H1 (cell line): ENCODE data around the gene GCSAM. TPM values are rescaled to one million over a fixed set of nuclear protein-coding genes. Genes with fewer than 3 reads are reported as not detected.

Source experiments
- CHD1 ChIP-seq: IDR thresholded peaks from 2 replicates; pipeline ENCODE4 v1.6.1; 2012; ENCODE audit warnings: low read depth, low read length, improper control_type of control experiment
- CHD7 ChIP-seq: fragments of 300-600 bp; sonication (generic); IDR thresholded peaks from 2 replicates; pipeline ENCODE4 v1.7.1; 2012; ENCODE audit warnings: low read length, moderate library complexity, mild to moderate bottlenecking, inconsistent platforms; ENCODE audit not compliant: insufficient replicate concordance
- CTCF ChIP-seq, 3 experiments: IDR thresholded peaks; 1 replicate in 2 of 3; 2 replicates in 1 of 3; pipeline versions ENCODE4 v1.5.1 to v1.6.1; 2011; ENCODE audit warnings: low read length in 3 of 3, mild to moderate bottlenecking in 3 of 3, inconsistent platforms in 2 of 3, low read depth in 1 of 3, moderate library complexity in 1 of 3; ENCODE audit not compliant: insufficient read depth in 1 of 3; ENCODE audit errors: control extremely low read depth in 1 of 3
- EGR1 ChIP-seq: IDR thresholded peaks from 2 replicates; pipeline ENCODE4 v1.6.1; 2011; ENCODE audit warnings: low read depth, low read length, borderline replicate concordance
- MAFK ChIP-seq: IDR thresholded peaks from 2 replicates; pipeline ENCODE4 v1.6.1; 2012; ENCODE audit warnings: low read depth, mild to moderate bottlenecking, improper control_type of control experiment, low read length
- PHF8 ChIP-seq: fragments of 200-600 bp; sonication (generic); conservative IDR thresholded peaks from 2 replicates; pipeline ENCODE4 v1.7.1; 2012; ENCODE audit warnings: low read depth, mild to moderate bottlenecking, inconsistent platforms, low read length, moderate library complexity
- RAD21 ChIP-seq, 2 experiments: IDR thresholded peaks in 1 of 2; conservative IDR thresholded peaks in 1 of 2; 2 replicates each; pipeline ENCODE4 v1.6.1; 2011; ENCODE audit warnings: low read depth in 2 of 2, low read length in 2 of 2, improper control_type of control experiment in 1 of 2, inconsistent platforms in 1 of 2, mild to moderate bottlenecking in 1 of 2, moderate library complexity in 1 of 2
- polyA plus RNA-seq, 7 experiments: library from polyadenylated mRNA; depleted of rRNA in 3 of 7; stranded (reverse) in 5 of 7; unstranded in 2 of 7; fragments of >200 nt in 5 of 7; fragments of 200-250 nt in 2 of 7; gene quantifications; 1 replicate in 5 of 7; 2 replicates in 1 of 7; 4 replicates in 1 of 7; pipeline versions ENCODE4 v1.2.1 to v1.2.3, GENCODE V29; 2011 to 2013; ENCODE audit warnings: missing spikeins in 2 of 7, mixed read lengths in 2 of 7
- total RNA-seq: library from RNA; stranded (reverse); fragmentation: NEBNext Ultra II Directional; extraction: Animal tissue kit (Norgen Biotek cat#: 25700); gene quantifications from 2 replicates; pipeline ENCODE4 v1.2.1, GENCODE V29; 2021

Gene GCSAM
- total and polyA plus RNA-seq, 2 of the 8 experiments (the other 6 are each of a cell fraction or from before 2014, with no cell fraction given), result not detected

GRCh38 chr3:112129925-112130637 is 3.0 kb downstream of the GCSAM start (continued):
- no peak for TF ChIP-seq CHD7
- TF ChIP-seq PHF8, result no peak
- no peak for TF ChIP-seq EGR1
- no peak for TF ChIP-seq CHD1
- TF ChIP-seq MAFK, result no peak
- no peak for TF ChIP-seq RAD21 (IDR thresholded peaks at IDR 0.05 in 1 of 2, conservative IDR thresholded peaks at IDR 0.05 in 1 of 2; ENCODE audit: low read depth in 2 of 2, low read length in 2 of 2)
- TF ChIP-seq CTCF (IDR thresholded peaks at IDR 0.05; ENCODE audit: control extremely low read depth in 1 of 3, insufficient read depth in 1 of 3, low read depth in 1 of 3, low read length in 3 of 3), result no peak
